Activated CD8-positive, alpha-beta memory T cell treated with anti-CD3 and anti-CD28 coated beads for 24 hours (primary cell): ENCODE results near the gene ADK.

ENCODE experiments used
- DNase-seq: peaks from one replicate; pipeline ENCODE4 v3.0.0-alpha.2; 2020

Gene ADK

GRCh38 chr10:74753442-74754211 lies 602.6 kb downstream of the ADK start:
- DNase-seq = peak; percentile 46

DNA sequence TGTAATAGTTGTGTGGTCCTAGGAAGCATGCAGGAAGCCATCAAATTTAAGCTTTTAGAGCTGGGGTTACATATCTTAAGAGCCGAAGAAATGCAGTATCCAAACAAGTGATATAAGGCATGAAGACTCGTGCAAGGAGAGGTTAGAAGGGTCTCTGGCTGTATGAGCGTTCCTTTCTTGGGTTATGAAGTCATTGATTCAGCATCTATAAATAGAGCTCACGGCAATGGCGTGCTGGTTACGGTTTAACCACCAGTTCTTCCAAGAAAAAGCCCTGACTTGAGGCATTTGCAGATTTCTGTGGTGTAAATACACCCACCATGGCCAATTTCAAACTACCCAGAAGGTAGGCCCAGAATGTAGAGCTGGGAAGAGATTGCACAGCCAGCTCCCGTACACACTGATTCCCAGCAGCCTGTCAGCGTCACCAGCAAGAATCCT lies 603.4 kb downstream of the ADK start:
- peak; percentile 13 for DNase-seq

DNA sequence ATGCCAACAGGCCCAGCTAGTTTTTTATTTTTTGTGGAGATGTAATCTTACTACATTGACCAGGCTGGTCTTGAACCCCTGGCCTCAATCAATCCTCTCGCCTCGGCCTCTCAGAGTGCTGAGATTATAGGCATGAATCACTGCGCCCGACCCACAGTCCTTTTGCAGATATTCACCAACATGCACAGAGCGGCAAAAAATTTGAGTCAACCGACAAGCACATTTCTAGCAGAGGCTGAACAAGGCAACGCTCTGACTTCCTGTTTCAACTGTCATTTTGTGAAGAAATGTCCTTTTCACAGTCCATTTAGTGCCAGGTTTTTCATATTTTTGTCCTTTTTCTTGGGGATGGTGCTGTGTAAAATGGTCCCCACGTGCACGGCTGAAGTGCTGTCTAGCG lies 604.3 kb downstream of the ADK start:
- peak; percentile 32 for DNase-seq
